Measurements from ENCODE around the gene AMER1.

The AMER1 gene

GRCh38 chrX:64186974-64187761, 18.3 kb downstream of the AMER1 start:
- DNase-seq (ENCODE audit: extremely low read depth, low read depth) = no peak
- no peak for TF ChIP-seq CTCF (IDR thresholded peaks at IDR 0.05; ENCODE audit: low read depth, low read length, missing control alignments)
- H3K4me3 ChIP-seq (replicated peaks; ENCODE audit: low read depth, low read length) = no peak overlapping the region

- DNase-seq (ENCODE audit: extremely low read depth, low read depth) = no peak
- no peak for TF ChIP-seq CTCF (IDR thresholded peaks at IDR 0.05; ENCODE audit: low read depth, low read length, missing control alignments)
- no peak overlapping the region for H3K4me3 ChIP-seq (replicated peaks; ENCODE audit: low read depth, low read length)
Measured at GRCh38 chrX:64184396-64184795, 21.1 kb downstream of the AMER1 start.

DNA sequence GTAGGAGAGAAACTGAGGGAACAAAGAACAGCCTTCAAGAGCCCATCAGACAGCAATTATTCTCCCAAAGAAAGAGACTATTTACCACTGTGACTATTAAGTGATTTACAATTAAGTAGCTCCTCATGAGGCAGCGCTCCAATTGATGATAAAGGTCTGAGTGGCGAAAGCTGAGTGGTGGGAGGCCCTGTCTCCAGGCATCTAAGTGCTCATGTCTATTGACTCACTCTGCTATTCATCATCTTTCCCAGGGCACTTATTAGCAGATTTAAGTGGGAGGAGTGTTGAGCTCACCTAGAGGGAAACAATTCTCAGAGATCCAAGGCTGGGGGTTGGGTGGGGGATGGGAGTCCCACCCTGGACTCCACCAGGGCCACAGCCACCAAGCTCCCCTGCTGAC, 23.3 kb downstream of the AMER1 start:
- no peak for DNase-seq (ENCODE audit: extremely low read depth, low read depth)
- no peak overlapping the region for H3K4me3 ChIP-seq (replicated peaks; ENCODE audit: low read depth, low read length)
- no peak for TF ChIP-seq CTCF (IDR thresholded peaks at IDR 0.05; ENCODE audit: low read depth, low read length, missing control alignments)

- TF ChIP-seq CTCF (IDR thresholded peaks at IDR 0.05; ENCODE audit: low read depth, low read length, missing control alignments) = no peak
- no peak overlapping the region for H3K4me3 ChIP-seq (replicated peaks; ENCODE audit: low read depth, low read length)
- no peak for DNase-seq (ENCODE audit: extremely low read depth, low read depth)
Measured at GRCh38 chrX:64176876-64177275, 28.6 kb downstream of the AMER1 start.

DNA sequence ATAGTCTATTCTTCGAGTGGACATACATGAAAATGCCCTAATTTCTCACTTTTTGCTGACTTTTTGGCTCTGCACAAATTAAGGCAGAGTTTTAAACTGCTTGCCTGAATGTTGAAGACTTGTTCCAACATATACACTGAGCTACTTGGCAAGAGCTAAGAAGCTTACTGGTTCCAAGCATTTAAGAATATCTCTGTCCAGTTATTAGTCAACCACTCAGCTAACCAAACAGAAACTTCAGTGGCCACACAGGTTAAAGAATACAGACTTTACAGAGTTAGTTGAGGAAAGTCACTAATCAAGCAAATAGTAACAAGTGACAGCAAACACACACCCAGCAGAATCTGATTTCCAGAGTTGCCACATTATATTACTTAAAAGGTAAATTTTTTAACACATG, 35.5 kb downstream of the AMER1 start:
- TF ChIP-seq CTCF (IDR thresholded peaks at IDR 0.05; ENCODE audit: low read depth, low read length, missing control alignments) = no peak

DNA sequence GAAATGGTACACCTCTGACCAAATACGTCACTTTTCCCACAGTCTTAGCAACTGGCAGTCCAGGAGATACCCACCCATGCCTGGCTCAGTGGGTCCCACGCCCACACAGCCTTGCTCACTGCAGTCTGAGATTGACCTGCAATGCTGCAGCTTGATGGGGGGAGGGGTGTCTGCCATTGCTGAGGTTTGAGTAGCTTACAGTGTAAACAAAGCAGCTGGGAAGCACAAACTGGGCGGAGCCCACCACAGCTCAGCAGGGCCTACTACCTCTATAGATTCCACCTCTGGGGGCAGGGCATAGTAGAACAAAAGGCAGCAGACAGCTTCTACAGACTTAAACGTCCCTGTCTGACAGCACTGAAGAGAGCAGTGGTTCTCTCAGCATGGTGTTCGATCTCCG, 52.7 kb downstream of the AMER1 start:
- DNase-seq (ENCODE audit: extremely low read depth, low read depth) = no peak
- TF ChIP-seq CTCF (IDR thresholded peaks at IDR 0.05; ENCODE audit: low read depth, low read length, missing control alignments) = no peak
- H3K4me3 ChIP-seq (replicated peaks; ENCODE audit: low read depth, low read length) = no peak overlapping the region

More for the DNA sequence above, 35.5 kb downstream of the AMER1 start:
- no peak overlapping the region for H3K4me3 ChIP-seq (replicated peaks; ENCODE audit: low read depth, low read length)
- DNase-seq (ENCODE audit: extremely low read depth, low read depth) = no peak

DNA sequence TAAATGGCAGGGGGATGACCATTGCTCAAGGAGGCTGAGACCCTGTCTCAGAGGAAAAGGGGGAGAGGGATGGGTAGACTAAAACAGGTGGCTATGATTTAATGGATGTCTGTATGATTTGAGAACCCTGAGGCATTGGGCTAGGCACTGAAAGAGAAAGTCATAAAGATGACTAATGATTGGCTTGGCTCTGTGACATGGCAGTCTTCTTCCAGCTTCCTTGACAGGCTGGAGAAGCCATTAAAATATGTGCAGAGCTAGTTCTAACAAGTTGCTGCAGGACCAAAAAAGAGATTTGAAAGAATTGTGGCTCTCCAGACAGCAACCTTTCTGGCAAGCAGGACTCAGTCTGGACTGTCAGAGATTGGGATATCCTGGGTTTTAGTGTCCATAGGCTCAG, 53.6 kb downstream of the AMER1 start:
- DNase-seq (ENCODE audit: extremely low read depth, low read depth) = no peak
- no peak for TF ChIP-seq CTCF (IDR thresholded peaks at IDR 0.05; ENCODE audit: low read depth, low read length, missing control alignments)
- H3K4me3 ChIP-seq (replicated peaks; ENCODE audit: low read depth, low read length) = no peak overlapping the region

Measured in HFF-Myc (cell line).